MG63 (cell line): ENCODE measurements around the gene PTPRN2. TPM values are rescaled to one million over a fixed set of nuclear protein-coding genes. Genes with fewer than 3 reads are reported as not detected.
"Not testable (repeated sequence)": the region's sequence is repeated elsewhere in the genome, so short reads cannot be mapped to it uniquely, and the experiment has no call there.

ENCODE experiments used
- DNase-seq: peaks from one replicate; pipeline ENCODE4 v3.0.0-alpha.2; 2020
- H3K27me3 ChIP-seq: fragments of 250-450 bp; sonication (Bioruptor Pico); 2 replicates; pipeline ENCODE4 v1.5.1; 2020; ENCODE audit warnings: mild to moderate bottlenecking, moderate library complexity
- H3K36me3 ChIP-seq: fragments of 250-450 bp; sonication (Bioruptor Pico); 2 replicates; pipeline ENCODE4 v1.5.1; 2020; ENCODE audit warnings: mild to moderate bottlenecking, moderate library complexity
- H3K4me3 ChIP-seq: fragments of 250-450 bp; sonication (Bioruptor Pico); 2 replicates; pipeline ENCODE4 v1.5.1; 2020; ENCODE audit warnings: mild to moderate bottlenecking, moderate library complexity
- H3K9me3 ChIP-seq: fragments of 250-450 bp; sonication (Bioruptor Pico); 2 replicates; pipeline ENCODE4 v1.5.1; 2020; ENCODE audit warnings: mild to moderate bottlenecking, moderate library complexity
- total RNA-seq: library from RNA; depleted of rRNA; stranded (reverse); fragments of >200 nt; shearing (Covaris generic); gene quantifications from 2 replicates; pipeline ENCODE4 v1.2.3, GENCODE V29; 2014; ENCODE audit warnings: low replicate concordance

Gene PTPRN2
- total RNA-seq, 1 experiment from 2014 or later: 0.16 TPM

DNA sequence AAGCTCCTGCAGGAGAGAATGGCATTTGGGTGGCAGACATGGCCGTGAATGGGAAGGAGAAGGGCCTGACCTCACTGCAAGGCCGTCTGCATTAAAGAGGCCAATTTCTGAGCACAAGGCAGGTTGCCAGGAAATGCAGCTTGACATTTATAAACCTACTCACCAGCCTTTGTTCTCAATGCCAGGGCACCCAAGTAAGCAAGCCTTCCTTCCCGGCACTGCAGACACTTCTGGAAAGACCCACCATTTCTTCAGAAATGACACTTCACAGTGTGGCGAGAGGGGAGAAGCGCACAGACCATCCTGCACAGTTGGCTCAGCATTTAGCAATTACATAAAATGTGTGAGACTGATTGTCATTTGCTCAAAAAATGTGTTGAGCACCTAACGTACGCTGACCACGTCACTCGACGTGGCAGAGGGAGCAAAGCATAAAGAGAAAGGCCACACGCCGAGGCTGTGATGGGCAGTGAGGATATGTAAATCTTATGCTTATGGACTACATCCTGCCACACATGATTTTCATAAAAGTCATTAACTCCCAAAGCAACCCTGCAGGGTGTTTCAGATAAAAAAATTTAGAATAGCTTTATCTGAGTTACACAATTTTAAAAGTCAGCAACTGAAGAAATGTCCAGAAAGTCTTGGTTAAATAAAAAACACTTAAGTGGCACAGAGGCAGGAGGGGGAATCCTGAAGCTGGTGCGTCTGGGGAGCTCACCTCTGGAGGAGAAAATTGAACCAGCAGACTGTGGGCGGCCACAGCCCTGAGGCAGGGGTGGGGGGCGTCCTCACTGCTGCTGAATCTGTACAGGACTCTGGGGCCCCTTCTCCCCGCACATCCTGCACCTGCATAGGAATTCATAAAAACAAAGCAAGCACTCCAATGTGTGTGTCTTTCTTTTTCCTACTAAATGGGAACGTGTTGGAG lies 543.8 kb downstream of the PTPRN2 start:
- Histone ChIP-seq H3K36me3 (no peaks in the 10 kb centered on the region), H3K27me3 (no peaks in the 10 kb centered on the region), H3K4me3 (no peak overlapping the region), H3K9me3 (no peaks in the 10 kb centered on the region)
- DNase-seq: no peak

DNA sequence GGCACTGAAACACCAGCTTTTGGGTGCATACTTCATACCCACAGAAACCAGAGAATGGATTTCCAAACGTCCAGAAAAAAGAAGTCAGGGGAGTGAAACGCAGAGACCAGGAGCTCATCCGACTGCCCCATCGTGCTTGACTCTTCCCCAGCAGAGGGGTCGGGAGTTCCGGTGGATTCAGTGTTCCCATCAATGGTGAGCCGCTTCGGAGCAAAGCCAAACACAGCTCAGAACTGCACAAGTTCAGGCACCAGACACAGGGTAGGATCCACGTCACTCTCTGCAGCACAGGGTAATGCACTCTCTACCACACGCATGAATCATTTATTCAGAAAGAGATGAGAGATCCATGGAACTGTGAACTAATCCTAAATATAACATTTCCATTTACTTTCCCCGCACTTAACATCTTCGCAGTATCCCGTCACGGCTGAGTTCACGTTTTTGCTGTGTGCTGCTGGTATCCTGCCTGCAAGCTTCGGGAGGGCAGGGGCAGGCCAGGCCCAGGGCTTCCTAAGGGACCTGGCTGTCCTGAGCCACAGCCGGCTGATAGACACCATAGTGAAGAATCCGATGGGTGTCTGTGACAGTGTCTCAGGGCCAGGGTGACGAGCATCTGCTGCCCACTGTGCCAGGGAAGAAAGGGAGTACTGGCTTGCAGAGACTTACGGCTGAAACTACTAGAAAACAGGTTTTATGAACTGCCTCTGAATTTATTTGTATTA lies 545.3 kb downstream of the PTPRN2 start:
- no peaks in the 10 kb centered on the region for H3K36me3 ChIP-seq
- DNase-seq: no peak
- H3K27me3 ChIP-seq: no peaks in the 10 kb centered on the region
- H3K9me3 ChIP-seq: no peaks in the 10 kb centered on the region
- H3K4me3 ChIP-seq: no peak overlapping the region

DNA sequence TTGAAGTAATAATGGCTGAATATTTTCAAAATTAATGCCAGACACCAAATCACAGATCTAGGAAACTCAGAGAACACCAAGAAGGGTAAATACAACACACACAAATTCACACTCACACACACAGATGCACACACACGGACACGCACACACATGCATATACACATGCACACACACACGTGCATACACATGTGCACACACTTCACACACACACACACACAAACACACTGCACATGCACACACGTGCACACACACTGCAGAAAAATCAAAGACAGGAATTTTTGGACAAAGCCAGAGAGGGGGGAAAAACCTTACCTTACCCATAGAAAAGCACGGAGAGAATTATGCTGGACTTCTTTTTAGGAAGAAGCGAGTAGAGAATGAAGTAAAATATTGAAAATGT lies 547.4 kb downstream of the PTPRN2 start:
- DNase-seq: no peak
- Histone ChIP-seq H3K9me3 (no peaks in the 10 kb centered on the region), H3K27me3 (no peaks in the 10 kb centered on the region), H3K36me3 (no peaks in the 10 kb centered on the region), H3K4me3 (no peak overlapping the region)

DNA sequence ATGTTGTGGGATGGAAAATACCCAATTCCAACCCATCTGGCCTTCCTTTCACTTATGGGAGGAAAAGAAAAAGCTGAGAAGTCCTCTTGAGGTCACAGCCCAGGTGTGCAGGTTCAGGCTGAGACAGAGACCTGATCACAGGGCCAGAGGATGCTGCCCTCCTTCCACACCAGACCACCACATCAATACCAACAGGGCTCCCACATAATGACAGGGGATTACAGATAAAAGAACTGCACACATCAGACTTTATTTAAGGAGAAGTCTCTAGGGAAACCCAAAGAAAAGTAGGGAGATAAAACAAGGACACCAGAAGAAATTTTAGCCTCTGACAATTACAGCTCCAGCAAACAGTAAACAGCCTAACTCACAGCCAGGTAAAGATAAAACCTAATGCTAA lies 548.4 kb downstream of the PTPRN2 start:
- DNase-seq: no peak
- no peak overlapping the region for H3K4me3 ChIP-seq
- no peaks in the 10 kb centered on the region for H3K27me3 ChIP-seq
- H3K36me3 ChIP-seq: no peaks in the 10 kb centered on the region
- H3K9me3 ChIP-seq: no peaks in the 10 kb centered on the region

DNA sequence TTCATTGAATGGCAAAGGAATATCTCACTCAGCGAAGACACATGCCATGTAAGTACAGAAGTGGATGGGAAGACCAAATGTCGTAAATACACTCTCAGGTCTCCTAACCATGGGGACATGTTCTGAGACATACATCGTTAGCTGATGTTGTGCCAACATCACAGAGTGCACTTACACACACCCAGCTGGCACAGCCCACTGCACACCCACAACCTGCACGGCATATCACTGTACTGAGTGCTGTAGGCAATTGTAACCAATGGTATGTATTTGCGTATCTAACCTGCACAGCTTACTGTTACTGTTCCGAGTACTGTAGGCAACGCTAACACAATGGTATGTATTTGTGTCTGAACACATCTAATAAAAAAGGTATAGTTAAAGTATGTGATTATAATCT lies 550.4 kb downstream of the PTPRN2 start:
- Histone ChIP-seq H3K36me3 (no peaks in the 10 kb centered on the region), H3K9me3 (no peaks in the 10 kb centered on the region), H3K27me3 (no peaks in the 10 kb centered on the region), H3K4me3 (no peak overlapping the region)
- DNase-seq: no peak

DNA sequence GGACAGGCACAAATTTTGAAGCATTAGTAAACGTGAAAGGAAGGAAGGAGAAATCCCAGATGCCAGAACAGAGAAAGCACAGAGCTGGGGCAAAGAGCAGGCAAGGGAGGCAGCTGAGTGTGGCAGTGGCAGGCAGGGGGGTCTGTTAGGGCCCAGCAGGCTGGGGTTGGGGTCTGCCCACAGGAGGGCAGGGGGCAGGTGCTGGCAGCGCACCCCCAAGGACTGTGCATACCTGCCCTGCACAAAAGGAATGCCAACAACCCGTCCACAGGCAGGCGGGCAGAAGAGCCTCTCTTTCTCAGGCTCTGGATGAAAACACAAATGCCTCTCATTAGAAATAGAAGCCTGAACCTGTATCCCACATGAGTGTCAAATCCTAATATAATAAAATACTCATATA lies 552.3 kb downstream of the PTPRN2 start:
- no peaks in the 10 kb centered on the region for H3K36me3 ChIP-seq
- H3K9me3 ChIP-seq: no peaks in the 10 kb centered on the region
- no peak overlapping the region for H3K4me3 ChIP-seq
- DNase-seq: no peak
- H3K27me3 ChIP-seq: no peaks in the 10 kb centered on the region

DNA sequence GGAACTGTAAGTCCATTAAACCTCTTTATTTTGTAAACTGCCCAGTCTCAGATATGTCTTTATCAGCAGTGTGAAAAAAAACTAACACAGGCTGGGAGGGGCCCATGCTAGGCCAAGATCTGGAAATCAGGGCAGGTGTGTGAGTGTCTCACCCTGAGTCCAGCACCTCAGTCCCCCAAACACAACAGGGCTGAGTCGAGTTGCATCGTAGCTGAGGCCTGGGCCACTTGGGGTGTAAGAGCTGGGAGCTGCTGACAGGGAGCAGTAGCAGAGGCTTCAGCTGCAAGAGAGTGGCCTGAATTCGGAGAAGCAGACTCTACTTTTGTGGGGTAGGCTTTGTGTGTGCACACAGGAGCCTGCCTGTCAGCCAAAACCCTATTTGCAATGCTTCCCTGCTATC lies 553.1 kb downstream of the PTPRN2 start:
- no peak for DNase-seq
- H3K36me3 ChIP-seq: no peaks in the 10 kb centered on the region
- no peak overlapping the region for H3K4me3 ChIP-seq
- H3K27me3 ChIP-seq: no peaks in the 10 kb centered on the region
- H3K9me3 ChIP-seq: no peaks in the 10 kb centered on the region

DNA sequence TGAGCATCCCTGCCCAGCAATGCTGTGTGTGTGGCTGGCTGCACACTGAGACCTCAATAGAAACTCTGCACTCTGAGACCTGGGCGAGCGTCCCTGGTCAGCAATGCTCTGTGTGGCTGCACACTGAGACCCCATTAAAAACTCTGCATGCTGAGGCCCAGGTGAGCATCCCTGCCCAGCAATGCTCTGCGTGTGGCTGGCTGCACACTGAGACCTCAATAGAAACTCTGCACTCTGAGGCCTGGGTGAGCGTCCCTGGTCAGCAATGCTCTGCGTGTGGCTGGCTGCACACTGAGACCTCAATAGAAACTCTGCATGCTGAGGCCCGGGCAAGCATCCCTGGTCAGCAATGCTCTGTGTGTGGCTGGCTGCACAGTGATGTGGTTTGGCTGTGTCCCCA lies 553.7 kb downstream of the PTPRN2 start:
- not testable (repeated sequence) for H3K4me3 ChIP-seq

DNA sequence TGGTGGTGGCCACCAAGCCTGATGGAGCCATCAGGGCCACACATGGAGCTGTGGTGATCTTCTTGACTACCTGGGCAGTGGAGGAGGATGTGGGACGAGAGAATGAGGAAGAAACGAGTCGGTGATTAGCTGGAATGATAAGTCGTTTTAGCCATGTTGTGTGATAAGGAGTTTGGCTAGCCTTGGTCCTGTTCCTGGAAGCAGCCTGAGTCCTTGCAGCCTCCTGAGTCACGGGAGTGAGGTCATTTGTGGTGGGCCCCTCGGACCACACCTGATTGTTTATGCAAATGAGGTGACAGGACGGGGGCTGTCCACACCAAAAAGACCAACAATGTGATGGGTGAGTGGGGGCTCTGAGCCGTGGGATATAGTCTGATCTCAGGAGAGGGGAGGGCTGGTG lies 554.4 kb downstream of the PTPRN2 start:
- no peak for DNase-seq
- Histone ChIP-seq H3K36me3 (no peaks in the 10 kb centered on the region), H3K4me3 (no peak overlapping the region), H3K27me3 (no peaks in the 10 kb centered on the region), H3K9me3 (no peaks in the 10 kb centered on the region)

More for the DNA sequence above, 553.7 kb downstream of the PTPRN2 start:
- not testable (repeated sequence) for H3K36me3 ChIP-seq, H3K9me3 ChIP-seq, H3K27me3 ChIP-seq, DNase-seq

DNA sequence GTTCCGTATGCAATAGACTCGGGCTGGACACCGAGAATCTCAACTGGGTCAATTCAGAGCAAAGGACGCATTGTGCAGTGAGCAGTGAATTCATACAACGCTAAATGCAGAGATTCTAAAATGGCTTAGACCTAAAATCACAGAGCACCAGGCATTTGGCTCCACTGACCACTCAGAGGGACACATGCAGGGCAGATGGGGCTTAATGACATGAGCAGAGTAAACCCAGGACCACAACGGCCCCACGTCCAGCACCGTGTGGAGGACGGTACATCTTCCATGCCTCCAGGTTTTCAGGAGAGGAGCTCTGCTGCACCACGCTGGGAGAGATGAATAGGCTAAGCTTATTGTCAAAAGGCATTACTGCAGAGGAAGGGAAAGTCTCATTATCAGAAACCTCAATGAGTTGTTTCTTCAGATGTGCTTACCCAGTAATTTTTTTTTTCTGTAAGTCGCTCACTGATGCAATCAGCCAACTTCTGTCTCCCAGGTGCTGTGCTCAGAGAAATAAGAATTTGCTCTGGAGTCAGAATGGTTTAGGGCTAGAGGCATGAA lies 555.0 kb downstream of the PTPRN2 start:
- no peak for DNase-seq
- no peak overlapping the region for H3K4me3 ChIP-seq
- H3K9me3 ChIP-seq: no peaks in the 10 kb centered on the region
- H3K36me3 ChIP-seq: no peaks in the 10 kb centered on the region
- no peaks in the 10 kb centered on the region for H3K27me3 ChIP-seq

DNA sequence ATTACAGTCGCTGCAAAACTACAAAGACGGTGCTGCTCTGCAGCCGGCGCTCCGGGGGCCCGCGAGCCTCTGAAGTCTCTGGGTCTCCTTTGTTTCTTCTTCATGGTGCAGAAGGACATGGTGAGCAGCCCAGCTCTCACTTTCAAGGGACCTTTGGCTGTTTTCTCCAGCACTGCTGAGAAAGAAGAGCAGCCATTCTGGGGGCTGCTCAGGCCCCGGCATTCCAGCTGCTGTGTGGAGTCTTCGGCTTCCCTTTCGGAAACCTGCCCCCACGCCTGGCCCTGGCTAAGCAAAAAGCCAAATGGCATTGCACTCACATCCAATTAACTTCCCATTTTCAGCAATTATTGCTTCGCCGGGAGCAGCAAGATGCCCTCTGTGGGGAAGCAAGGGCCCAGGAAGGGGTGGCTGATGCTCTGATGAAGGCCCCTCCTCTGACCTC lies 555.7 kb downstream of the PTPRN2 start:
- no peaks in the 10 kb centered on the region for H3K9me3 ChIP-seq
- DNase-seq: no peak
- H3K27me3 ChIP-seq: no peaks in the 10 kb centered on the region
- H3K36me3 ChIP-seq: no peaks in the 10 kb centered on the region
- H3K4me3 ChIP-seq: no peak overlapping the region

DNA sequence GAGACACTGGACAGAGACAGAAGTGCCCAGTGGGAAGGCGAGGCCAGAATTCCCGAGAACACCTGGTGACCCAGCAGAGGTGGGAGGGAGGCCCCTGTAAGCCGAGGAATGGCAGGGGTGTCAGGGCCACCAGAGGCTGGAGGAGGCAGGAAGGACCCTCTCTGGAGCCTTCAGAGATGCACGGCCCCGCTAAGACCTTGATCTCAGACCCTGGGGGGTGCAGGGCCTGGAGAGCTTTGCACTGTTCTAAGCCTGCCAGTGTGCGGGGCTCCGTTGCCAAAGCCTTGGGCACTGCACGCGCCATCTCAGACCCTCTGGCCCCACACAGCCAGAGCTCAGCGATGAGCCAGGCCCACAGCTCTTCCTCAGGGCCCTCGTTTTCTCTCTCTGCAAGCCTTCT lies 557.1 kb downstream of the PTPRN2 start:
- no peak for DNase-seq
- no peaks in the 10 kb centered on the region for H3K27me3 ChIP-seq
- H3K4me3 ChIP-seq: no peak overlapping the region
- H3K9me3 ChIP-seq: no peaks in the 10 kb centered on the region
- H3K36me3 ChIP-seq: no peaks in the 10 kb centered on the region

DNA sequence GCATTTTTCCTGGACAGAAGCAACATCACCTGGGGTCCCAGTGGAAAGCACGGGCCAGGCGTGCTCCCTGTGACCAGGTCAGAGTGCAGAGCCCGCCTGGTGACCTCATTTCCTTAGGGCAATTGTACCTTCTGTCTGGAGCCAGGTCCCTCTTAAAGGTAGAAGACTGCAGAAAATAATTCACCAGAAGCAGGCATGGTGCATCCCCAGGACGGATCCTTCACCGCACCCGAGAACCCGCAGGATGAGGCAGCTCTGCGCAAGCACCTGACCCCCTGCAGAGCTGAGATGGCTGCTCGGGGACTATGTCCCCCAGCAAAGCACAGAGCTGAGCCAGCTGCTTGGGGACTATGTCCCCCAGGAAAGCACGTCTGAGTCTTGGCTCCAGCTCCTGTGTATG lies 557.6 kb downstream of the PTPRN2 start:
- H3K27me3 ChIP-seq: no peaks in the 10 kb centered on the region
- no peaks in the 10 kb centered on the region for H3K9me3 ChIP-seq
- no peaks in the 10 kb centered on the region for H3K36me3 ChIP-seq
- no peak for DNase-seq
- H3K4me3 ChIP-seq: no peak overlapping the region

DNA sequence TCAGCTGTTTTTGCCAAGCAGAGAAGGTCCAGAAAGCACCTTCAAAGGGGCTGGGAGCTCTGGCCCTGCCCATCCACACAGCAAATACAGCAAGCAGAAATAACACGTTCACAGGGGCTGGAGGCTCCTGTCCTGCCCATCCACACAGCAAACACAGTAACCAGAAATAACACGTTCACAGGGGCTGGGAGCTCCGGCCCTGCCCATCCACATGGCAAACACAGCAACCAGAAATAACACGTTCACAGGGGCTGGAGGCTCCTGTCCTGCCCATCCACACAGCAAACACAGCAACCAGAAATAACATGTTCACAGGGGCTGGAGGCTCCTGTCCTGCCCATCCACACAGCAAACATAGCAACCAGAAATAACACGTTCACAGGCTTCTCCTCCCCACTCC lies 558.1 kb downstream of the PTPRN2 start:
- Histone ChIP-seq H3K4me3 (no peak overlapping the region), H3K9me3 (no peaks in the 10 kb centered on the region), H3K27me3 (no peaks in the 10 kb centered on the region), H3K36me3 (no peaks in the 10 kb centered on the region)
- no peak for DNase-seq

DNA sequence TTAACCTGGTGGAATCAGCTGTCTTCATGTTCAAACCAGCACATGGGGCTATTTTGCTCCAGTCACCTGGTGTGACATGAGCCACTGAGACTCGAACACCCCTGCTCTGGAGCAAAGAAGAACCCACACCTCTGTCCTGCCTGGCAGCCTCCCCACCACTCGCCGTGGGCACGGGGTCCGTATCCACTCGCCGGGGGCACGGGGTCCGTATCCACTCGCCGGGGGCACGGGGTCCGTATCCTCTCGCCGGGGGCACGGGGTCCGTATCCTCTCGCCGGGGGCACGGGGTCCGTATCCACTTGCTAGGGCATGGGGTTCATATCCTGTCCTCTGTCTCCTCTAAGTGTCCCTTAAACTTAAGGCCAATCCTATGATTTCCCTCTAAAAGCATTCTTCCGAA lies 558.7 kb downstream of the PTPRN2 start:
- Histone ChIP-seq H3K36me3 (no peaks in the 10 kb centered on the region), H3K9me3 (no peaks in the 10 kb centered on the region), H3K4me3 (no peak overlapping the region), H3K27me3 (no peaks in the 10 kb centered on the region)
- DNase-seq: no peak

DNA sequence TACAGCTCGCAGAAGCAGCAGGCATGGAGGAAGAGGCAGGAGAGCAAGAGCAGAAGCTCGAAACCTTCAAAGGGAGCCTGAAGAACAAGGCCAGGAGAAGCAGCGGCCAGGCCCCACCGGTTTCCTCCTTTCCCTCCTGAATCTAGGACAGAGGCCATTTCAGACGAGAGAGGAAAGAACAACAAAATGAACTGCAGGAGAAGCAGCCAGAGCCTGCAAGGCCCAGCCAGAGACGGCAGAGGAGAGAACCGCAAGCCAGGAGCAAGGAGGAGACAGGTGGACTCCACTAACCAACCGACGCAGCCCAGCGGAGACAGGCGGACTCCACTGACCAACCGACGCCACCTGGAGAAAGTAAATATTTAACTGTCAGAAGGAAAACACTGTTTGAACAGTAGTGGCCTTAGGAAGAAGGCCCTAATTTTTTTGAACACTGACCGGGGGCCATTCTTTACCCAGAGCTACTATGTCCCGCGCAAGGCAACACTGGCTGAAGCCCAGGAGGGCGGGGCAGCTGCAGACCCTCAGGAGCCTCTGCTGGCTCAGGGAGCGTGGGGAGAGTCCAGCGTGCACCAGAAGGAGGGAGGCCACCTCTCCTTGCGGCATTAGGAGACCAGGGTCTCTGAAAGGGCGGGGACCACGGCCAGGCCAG lies 559.2 kb downstream of the PTPRN2 start:
- no peaks in the 10 kb centered on the region for H3K36me3 ChIP-seq
- H3K9me3 ChIP-seq: no peaks in the 10 kb centered on the region
- H3K4me3 ChIP-seq: no peak overlapping the region
- H3K27me3 ChIP-seq: no peaks in the 10 kb centered on the region
- no peak for DNase-seq

DNA sequence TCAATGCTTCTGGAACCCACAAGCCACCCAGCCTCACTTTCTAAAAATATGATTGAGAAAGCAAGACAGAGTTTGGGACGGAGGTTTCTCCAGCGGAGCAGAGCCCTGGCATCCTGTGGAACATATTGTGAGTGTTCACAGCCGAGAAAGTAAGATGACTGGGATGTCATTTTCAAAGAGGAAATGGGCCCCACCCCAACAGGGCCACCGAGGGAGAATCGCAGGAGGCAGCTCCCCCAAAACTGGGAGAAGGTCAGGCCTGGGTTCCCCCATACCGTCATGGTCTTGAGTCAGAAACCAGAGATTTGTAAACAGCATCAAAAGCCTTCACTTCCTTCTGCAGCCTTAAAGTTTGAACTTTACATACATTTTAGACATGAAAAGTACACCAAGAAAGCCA lies 560.0 kb downstream of the PTPRN2 start:
- no peaks in the 10 kb centered on the region for H3K36me3 ChIP-seq
- H3K27me3 ChIP-seq: no peaks in the 10 kb centered on the region
- no peaks in the 10 kb centered on the region for H3K9me3 ChIP-seq
- DNase-seq: no peak
- no peak overlapping the region for H3K4me3 ChIP-seq
